Measurements from ENCODE around the gene MAGIX. TPM values are rescaled to one million over a fixed set of nuclear protein-coding genes. Genes with fewer than 3 reads are reported as not detected.

The MAGIX gene
- polyA plus RNA-seq, 1 of the 3 experiments (the other 2 are of a cell fraction) = 1.1 TPM

DNA sequence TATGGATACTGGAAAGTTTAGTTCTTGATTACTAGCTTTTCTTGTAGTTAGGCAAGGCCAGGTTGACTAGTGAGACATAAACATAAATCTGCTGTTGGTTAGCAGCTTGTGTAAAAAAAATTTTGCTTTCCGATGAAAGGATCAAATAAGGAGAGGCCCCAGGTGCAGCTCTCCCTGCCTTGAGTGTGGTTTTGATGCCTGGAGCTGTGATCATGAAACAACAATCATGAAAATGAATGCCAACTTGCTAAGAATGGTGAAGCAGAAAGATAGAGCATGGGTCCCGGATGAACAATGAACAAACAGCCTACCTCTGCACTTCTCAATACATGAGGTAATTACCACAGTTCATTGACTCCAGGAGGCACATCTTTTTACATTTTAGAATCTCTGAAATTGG lies 51.9 kb downstream of the MAGIX start:
- Histone ChIP-seq H3K27me3 (ENCODE audit: insufficient read depth) (peaks cover 18% of the 10 kb centered on the region; the same call in 1 of the 2 replicates), H3K4me1 (ENCODE audit: control insufficient read depth in 1 of 2, insufficient read depth in 2 of 2, low read depth in 1 of 2, low read length in 1 of 2) (no peaks in the 10 kb centered on the region), H3K4me3 (ENCODE audit: low read depth in 2 of 2, low read length in 1 of 2) (no peak overlapping the region), H3K9me2 (no peaks in the 10 kb centered on the region), H3K27ac (ENCODE audit: low read depth in 2 of 2, low read length in 1 of 2) (no peak overlapping the region), H3K4me2 (no peak overlapping the region), H3K36me3 (replicated peaks in 1 of 2; ENCODE audit: control insufficient read depth in 1 of 2, insufficient read depth in 2 of 2, low read length in 1 of 2) (no peaks in the 10 kb centered on the region), H3K79me2 (ENCODE audit: insufficient read depth) (no peaks in the 10 kb centered on the region), H3K9ac (no peak overlapping the region), H4K20me1 (ENCODE audit: insufficient read depth) (no peaks in the 10 kb centered on the region), H3K9me3 (no peaks in the 10 kb centered on the region), H3F3A (replicated peaks; ENCODE audit: insufficient read depth) (no peaks in the 10 kb centered on the region), H2AFZ (ENCODE audit: low read depth) (no peak overlapping the region)
- TF ChIP-seq RXRA (IDR thresholded peaks at IDR 0.05; ENCODE audit: borderline replicate concordance, low read depth) = no peak
- TF ChIP-seq NRF1 (IDR thresholded peaks at IDR 0.05; ENCODE audit: low read depth, low read length) = no peak
- DNase-seq = no peak
- 25% methylated on average over 2 of the region's 2 CpGs for WGBS (ENCODE audit: low lambda C conversion rate)
- POLR2A ChIA-PET = no interaction called here
- CTCF ChIA-PET = no interaction called here

- CTCF ChIA-PET = interaction anchor here (0.9 kb wide), 1 partner anchor 23 kb away, joined by 4 read pairs; no protein-coding TSS in a partner anchor
- POLR2A ChIA-PET = no interaction called here
- no peak overlapping the region for H3K4me3 ChIP-seq (ENCODE audit: low read depth in 2 of 2, low read length in 1 of 2)
- no peak overlapping the region for H3K4me2 ChIP-seq
- no peaks in the 10 kb centered on the region for H3K36me3 ChIP-seq (replicated peaks in 1 of 2; ENCODE audit: control insufficient read depth in 1 of 2, insufficient read depth in 2 of 2, low read length in 1 of 2)
- H3K9me3 ChIP-seq = no peaks in the 10 kb centered on the region
- no peak for TF ChIP-seq RCOR1 (IDR thresholded peaks at IDR 0.05; ENCODE audit: low read length)
- no peak for TF ChIP-seq ELF1 (IDR thresholded peaks at IDR 0.05)
- TF ChIP-seq TCF12 (IDR thresholded peaks at IDR 0.05) = no peak
- TF ChIP-seq MEF2A (IDR thresholded peaks at IDR 0.05; ENCODE audit: borderline replicate concordance, low read depth) = no peak
- no peak for TF ChIP-seq POLR2AphosphoS5 (IDR thresholded peaks at IDR 0.05; ENCODE audit: low read depth, low read length)
- no peak for TF ChIP-seq CHD2 (IDR thresholded peaks at IDR 0.05; ENCODE audit: low read length, partially characterized antibody)
- TF ChIP-seq FOXM1 (IDR thresholded peaks at IDR 0.05; ENCODE audit: low read depth) = no peak
- no peaks in the 10 kb centered on the region for H3K79me2 ChIP-seq (ENCODE audit: insufficient read depth)
- H3F3A ChIP-seq (replicated peaks; ENCODE audit: insufficient read depth) = no peaks in the 10 kb centered on the region
- peaks cover 21% of the 10 kb centered on the region; the same call in 1 of the 2 replicates for H3K27me3 ChIP-seq (ENCODE audit: insufficient read depth)
- H4K20me1 ChIP-seq (ENCODE audit: insufficient read depth) = no peaks in the 10 kb centered on the region
- H2AFZ ChIP-seq (ENCODE audit: low read depth) = no peak overlapping the region
- no peak for DNase-seq
- no peaks in the 10 kb centered on the region for H3K4me1 ChIP-seq (ENCODE audit: control insufficient read depth in 1 of 2, insufficient read depth in 2 of 2, low read depth in 1 of 2, low read length in 1 of 2)
- WGBS (ENCODE audit: low lambda C conversion rate) = 25% methylated on average over 10 of the region's 14 CpGs
- H3K27ac ChIP-seq (ENCODE audit: low read depth in 2 of 2, low read length in 1 of 2) = no peak overlapping the region
- H3K9ac ChIP-seq = no peak overlapping the region
- H3K9me2 ChIP-seq = no peaks in the 10 kb centered on the region
Observed at GRCh38 chrX:49214996-49215526, 52.5 kb downstream of the MAGIX start.

Small RNAs within 50 kb of the gene (small RNA-seq; reads per million reads assigned to genes)
- gene RN7SL262P = 0 reads per million in 7 experiments

Other genes starting within 250 kb of the MAGIX start
- 12.3 and 14.5 TPM in 2 replicates for gene PIM2, start 243.7 kb upstream of the MAGIX start, polyA plus RNA-seq (2012; rRNA removed)
- 90.4 and 97.0 TPM in 2 replicates for gene OTUD5, start 205.2 kb upstream of the MAGIX start, polyA plus RNA-seq (2012; rRNA removed)
- gene KCND1, start 190.9 kb upstream of the MAGIX start, polyA plus RNA-seq (2012; rRNA removed) = 0.99 and 1.2 TPM in 2 replicates
- 63.6 and 66.9 TPM in 2 replicates for gene GRIPAP1, start 160.5 kb upstream of the MAGIX start, polyA plus RNA-seq (2012; rRNA removed)
- gene TFE3, start 119.4 kb upstream of the MAGIX start, polyA plus RNA-seq (2012; rRNA removed) = 14.0 and 14.6 TPM in 2 replicates
- gene CCDC120, start 103.8 kb upstream of the MAGIX start, polyA plus RNA-seq (2012; rRNA removed) = 1.6 and 2.1 TPM in 2 replicates
- 67.6 and 91.9 TPM in 2 replicates for gene PRAF2, start 88.8 kb upstream of the MAGIX start, polyA plus RNA-seq (2012; rRNA removed)
- 108 and 129 TPM in 2 replicates for gene WDR45, start 82.9 kb upstream of the MAGIX start, polyA plus RNA-seq (2012; rRNA removed)
- gene GPKOW, start 39.0 kb upstream of the MAGIX start, polyA plus RNA-seq (2012; rRNA removed) = 33.6 and 36.7 TPM in 2 replicates
- 95.7 and 146 TPM in 2 replicates for gene PLP2, start 9.1 kb downstream of the MAGIX start, polyA plus RNA-seq (2012; rRNA removed)
- 0.07 TPM in 1 of 2 replicates, not detected in the other for gene PRICKLE3, start 23.6 kb downstream of the MAGIX start, polyA plus RNA-seq (2012; rRNA removed)
- gene SYP, start 37.4 kb downstream of the MAGIX start, polyA plus RNA-seq (2012; rRNA removed) = 0.76 and 0.93 TPM in 2 replicates
- gene CACNA1F, start 70.6 kb downstream of the MAGIX start, polyA plus RNA-seq (2012; rRNA removed) = not detected in 2 replicates
- gene CCDC22, start 72.7 kb downstream of the MAGIX start, polyA plus RNA-seq (2012; rRNA removed) = 7.5 TPM in 2 replicates
- 0.12 TPM in 1 of 2 replicates, not detected in the other for gene FOXP3, start 102.0 kb downstream of the MAGIX start, polyA plus RNA-seq (2012; rRNA removed)
- gene PPP1R3F, start 107.0 kb downstream of the MAGIX start, polyA plus RNA-seq (2012; rRNA removed) = 4.2 and 6.2 TPM in 2 replicates
- gene GAGE10, start 140.9 kb downstream of the MAGIX start, polyA plus RNA-seq (2012; rRNA removed) = not detected in 2 replicates
- gene GAGE12J, start 159.3 kb downstream of the MAGIX start, polyA plus RNA-seq (2012; rRNA removed) = not detected in 2 replicates
- gene GAGE13, start 168.8 kb downstream of the MAGIX start, polyA plus RNA-seq (2012; rRNA removed) = not detected in 2 replicates

Data from SK-N-SH (cell line).